GM21447 (cell line): ENCODE results near the gene AFAP1.

ENCODE experiments used
- ATAC-seq: cut with Tn5 transposase; IDR thresholded peaks from one replicate; pipeline ENCODE4 v1.9.1; 2021; ENCODE audit not compliant: unreplicated experiment

Gene AFAP1

GRCh38 chr4:7772711-7773385, 166.8 kb downstream of the AFAP1 start:
- ATAC-seq = no peak

- peak; percentile 89 for ATAC-seq
Measured at GRCh38 chr4:7771541-7772507, 167.8 kb downstream of the AFAP1 start.

GRCh38 chr4:7771056-7771455, 168.6 kb downstream of the AFAP1 start:
- no peak for ATAC-seq

DNA sequence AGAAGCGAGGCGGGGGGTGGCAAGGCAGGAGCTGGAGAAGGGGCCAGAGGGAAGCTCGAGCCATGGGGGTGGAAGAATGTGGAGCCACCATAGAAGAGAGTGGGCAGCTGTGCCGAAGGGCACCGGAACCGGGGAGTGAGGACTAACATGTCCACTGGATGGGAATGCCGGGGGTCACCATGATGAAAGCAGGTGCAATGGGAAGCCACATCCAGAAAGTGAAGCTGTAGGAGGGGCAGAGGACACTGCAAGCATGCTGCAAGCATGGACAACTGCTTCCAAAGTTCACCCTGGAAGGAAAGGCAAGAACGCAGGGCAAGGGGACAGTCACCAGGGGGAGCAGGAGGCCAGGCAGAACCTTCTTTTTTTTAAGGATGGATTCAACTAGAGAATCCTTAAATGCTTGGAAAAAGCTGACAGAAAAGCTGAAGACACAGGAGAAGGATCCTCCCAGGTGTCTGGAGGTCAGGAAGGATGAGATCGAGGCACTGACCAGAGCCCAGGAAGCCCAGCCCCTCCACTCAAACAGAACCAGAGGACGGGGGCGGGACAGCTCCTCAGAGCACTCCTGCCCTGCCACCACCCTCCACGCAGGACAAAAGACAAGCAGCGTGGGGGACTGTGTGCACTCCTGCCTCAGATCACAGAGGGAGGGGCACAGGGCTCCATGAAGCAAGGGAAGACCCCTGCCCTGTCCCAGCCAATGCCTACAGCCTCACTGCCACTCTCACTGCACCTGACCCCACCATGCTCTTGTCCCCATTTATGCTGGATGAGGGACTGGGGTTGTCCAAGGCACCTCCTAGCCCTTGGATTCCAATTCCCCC, 169.2 kb downstream of the AFAP1 start:
- no peak for ATAC-seq

- no peak for ATAC-seq
Measured at GRCh38 chr4:7769396-7770223, 170.1 kb downstream of the AFAP1 start.

DNA sequence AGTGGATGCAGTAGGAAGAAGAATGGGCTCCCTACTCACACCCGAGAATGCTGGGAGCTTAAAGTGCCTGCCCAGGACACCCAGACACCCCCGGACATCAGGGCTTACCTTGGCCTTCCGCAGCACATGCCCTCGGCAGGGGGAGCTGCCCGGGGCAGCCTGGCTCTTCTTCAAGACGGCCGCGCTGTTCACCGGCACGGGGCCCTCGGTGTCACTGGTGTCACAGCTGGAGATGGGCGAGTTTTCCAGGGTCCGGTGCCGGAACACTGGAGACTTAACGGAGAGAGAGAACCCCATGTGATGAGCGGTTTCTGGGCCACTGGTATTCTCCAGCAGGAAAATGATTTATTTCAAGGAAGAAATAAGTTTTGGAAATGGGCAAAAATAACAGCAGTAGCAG, 170.9 kb downstream of the AFAP1 start:
- ATAC-seq = no peak

DNA sequence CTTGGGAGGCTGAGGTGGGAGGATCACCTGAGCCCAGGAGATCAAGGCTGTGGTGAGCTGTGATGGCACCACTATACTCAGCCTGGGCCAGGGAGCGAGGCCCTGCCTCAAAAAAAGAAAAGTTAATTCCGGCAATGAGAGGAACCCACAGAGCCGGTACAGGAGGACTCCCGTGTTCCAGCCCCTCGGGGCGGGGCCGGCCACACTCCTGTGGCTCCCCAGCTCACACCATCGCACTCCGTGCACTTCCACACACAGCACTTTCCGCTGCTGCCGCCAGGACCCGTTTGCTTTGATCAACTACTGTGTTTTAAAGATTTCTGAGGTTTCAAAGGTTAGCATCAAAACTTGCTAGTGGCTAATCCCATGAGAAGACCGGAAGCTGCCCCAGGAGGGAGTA, 171.7 kb downstream of the AFAP1 start:
- no peak for ATAC-seq

- ATAC-seq = no peak
Measured at GRCh38 chr4:7767526-7767925, 172.1 kb downstream of the AFAP1 start.

DNA sequence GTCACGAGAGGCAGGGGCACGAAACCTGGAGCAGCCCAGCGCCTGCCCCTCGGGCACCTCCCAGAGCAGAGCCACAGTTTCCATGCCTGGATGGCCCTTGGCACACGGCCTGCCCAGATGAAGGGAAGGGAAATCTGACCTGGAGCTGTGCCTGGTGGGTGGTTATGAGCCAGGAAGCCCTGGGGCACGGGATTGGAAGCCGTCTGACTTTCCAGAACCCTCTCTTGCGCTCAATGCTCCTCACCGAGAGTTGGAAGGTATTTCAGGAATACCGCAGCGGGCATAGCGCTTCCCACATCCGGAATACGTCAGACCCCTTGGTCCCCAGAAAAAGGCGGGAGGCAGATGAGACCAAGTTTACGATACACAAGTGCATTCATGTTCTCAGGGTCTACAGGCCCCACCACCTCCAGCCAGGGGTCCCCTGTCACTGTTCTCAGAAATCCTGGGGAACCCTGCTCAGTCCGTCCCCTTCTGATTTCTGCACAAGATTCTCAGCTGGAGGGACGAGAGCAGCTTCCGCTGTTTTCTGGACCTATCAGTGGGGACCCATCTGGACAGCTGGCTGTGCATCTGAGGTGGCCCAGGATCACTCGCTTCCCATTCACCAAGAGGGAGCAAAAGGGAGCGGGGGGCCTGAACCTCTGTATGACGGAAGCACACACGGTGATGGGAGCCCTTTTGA, 172.9 kb downstream of the AFAP1 start:
- no peak for ATAC-seq

GRCh38 chr4:7766086-7766485, 173.6 kb downstream of the AFAP1 start:
- ATAC-seq = no peak

- no peak for ATAC-seq
Measured at GRCh38 chr4:7765666-7766065, 174.0 kb downstream of the AFAP1 start.

- ATAC-seq = no peak
Measured at GRCh38 chr4:7764466-7764865, 175.2 kb downstream of the AFAP1 start.

DNA sequence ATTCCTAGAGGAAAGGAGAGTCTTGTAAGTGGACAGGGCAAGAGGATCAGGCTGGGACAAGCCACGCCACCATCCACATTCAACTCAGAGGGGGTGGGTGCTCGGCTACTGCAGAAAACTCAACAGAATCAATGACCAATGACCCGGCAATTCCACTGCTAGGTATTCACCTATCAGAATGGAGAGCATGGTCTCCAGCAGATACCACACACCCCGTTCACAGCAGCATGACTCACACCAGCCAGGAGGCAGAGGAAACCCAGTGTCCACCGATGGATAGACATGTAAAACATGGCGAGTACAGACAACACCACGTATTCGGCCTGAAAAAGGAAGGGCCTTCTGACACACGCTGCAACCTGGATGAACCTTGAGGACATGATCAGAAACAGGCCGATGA, 175.9 kb downstream of the AFAP1 start:
- ATAC-seq = no peak

DNA sequence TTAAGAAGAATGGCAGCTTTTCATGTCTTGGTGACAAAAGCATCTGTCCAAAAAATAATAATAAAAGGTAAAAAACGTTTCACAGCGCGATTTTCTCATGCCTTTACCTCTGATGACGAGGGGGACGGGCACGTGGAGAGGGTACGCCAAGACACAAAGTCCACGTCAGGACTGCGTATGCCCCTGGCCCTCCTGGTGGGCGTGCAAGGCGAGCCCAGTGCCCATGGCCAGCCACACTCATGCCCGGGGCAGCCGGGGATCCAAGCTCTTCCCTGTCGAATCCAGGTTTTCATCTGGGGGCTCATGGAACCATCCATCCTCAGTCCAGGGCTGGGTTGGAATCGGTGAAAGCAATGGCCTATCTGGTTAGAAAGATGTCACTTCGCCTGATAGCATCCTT, 176.6 kb downstream of the AFAP1 start:
- no peak for ATAC-seq

DNA sequence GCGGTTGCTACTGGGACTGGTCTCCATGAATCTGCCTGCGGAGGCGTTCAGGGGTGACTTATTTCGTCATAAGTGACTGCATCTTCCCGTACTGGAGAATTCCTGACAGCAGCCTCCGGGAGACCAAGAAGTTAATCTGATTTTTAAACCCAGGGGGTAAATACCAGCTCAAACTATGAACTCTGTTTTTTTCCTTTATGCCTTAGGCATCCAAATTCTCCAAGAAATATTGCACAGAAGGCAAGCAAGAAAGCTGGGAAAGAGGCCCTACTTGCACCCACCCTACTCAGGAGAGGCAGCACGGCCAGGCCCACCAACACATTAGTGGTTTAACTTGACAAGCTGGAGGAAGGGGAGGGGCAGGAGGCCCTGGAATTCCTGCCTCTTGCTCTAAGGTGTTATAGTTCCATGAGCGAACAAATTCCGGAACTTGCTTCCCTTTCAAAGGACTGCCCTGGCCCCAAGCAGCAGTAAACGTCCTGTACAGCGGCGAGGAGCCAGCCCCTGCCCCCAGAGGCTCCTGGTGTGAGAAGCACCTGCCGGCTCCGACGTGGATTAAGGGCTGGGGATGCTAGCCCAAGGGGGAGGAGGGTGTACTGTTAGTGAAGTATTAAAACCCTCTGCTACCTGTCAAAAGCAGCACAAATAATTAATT, 177.2 kb downstream of the AFAP1 start:
- no peak for ATAC-seq

GRCh38 chr4:7761720-7762119, 177.9 kb downstream of the AFAP1 start:
- ATAC-seq = peak; percentile 66

DNA sequence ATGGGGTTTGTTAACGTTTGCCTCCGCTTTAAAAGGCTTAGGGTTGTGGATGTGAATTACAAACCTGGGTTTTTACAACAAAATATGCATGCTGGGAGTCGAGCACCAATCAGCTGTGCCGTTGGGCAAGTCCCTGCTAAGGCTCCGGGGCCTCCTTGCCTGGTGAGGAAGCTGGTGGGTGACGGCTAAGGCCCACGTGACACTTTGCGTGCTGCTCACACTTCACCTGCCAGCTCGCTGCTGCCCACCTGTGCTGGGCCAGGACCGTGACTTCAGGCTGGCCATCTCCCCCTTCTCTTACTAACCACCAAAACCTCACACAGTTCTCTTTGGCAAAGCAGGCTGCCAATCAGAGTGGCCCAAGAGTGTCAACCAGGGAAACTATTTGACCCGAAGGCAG, 178.3 kb downstream of the AFAP1 start:
- ATAC-seq = no peak

- no peak for ATAC-seq
Measured at GRCh38 chr4:7760706-7761105, 179.0 kb downstream of the AFAP1 start.

GRCh38 chr4:7760228-7760627, 179.4 kb downstream of the AFAP1 start:
- ATAC-seq = no peak
